Stimulated activated CD8-positive, alpha-beta memory T cell treated with anti-CD3 and anti-CD28 coated beads, Interleukin-15, amount 100 ng/mL, for 48 hours (primary cell): Measurements from ENCODE around the gene PROK2.

Experiments
- DNase-seq, 2 donors: peaks; one replicate each; pipeline ENCODE4 v3.0.0-alpha.2; 2020; ENCODE audit warnings: low read depth in 2 of 2

PROK2 gene

GRCh38 chr3:71786551-71786950, 1.6 kb upstream of the PROK2 start:
- no peak for DNase-seq

- no peak for DNase-seq
These were observed 1.2 kb upstream of the PROK2 start for GRCh38 chr3:71786217-71786549.

GRCh38 chr3:71785532-71786216, 726 bp upstream of the PROK2 start:
- no peak for DNase-seq

GRCh38 chr3:71784201-71784913, 591 bp downstream of the PROK2 start:
- DNase-seq: no peak

GRCh38 chr3:71783152-71783551, 1.8 kb downstream of the PROK2 start:
- DNase-seq: no peak

GRCh38 chr3:71780430-71780829, 4.5 kb downstream of the PROK2 start:
- no peak for DNase-seq

- no peak for DNase-seq
These were observed 5.1 kb downstream of the PROK2 start for GRCh38 chr3:71779674-71780377.

GRCh38 chr3:71778353-71778752, 6.6 kb downstream of the PROK2 start:
- no peak for DNase-seq

- DNase-seq: no peak
These were observed 8.4 kb downstream of the PROK2 start for GRCh38 chr3:71776538-71776937.

GRCh38 chr3:71771884-71772283, 13.1 kb downstream of the PROK2 start:
- DNase-seq: no peak

GRCh38 chr3:71771126-71771525, 13.8 kb downstream of the PROK2 start:
- no peak for DNase-seq

GRCh38 chr3:71763426-71763825, 21.5 kb downstream of the PROK2 start:
- no peak for DNase-seq

- no peak for DNase-seq
These were observed 24.8 kb downstream of the PROK2 start for GRCh38 chr3:71760140-71760539.

- no peak for DNase-seq
These were observed 25.5 kb downstream of the PROK2 start for GRCh38 chr3:71759401-71759800.

- DNase-seq: no peak
These were observed 26.9 kb downstream of the PROK2 start for GRCh38 chr3:71758091-71758490.

GRCh38 chr3:71754610-71755253, 30.2 kb downstream of the PROK2 start:
- DNase-seq: no peak

- no peak for DNase-seq
These were observed 31.0 kb downstream of the PROK2 start, which contains the start of gene GPR27 for GRCh38 chr3:71753701-71754609. TSS of gene GPR27 (plus strand) at chr3:71753855. CDS start at chr3:71754050, 195 bp downstream.

GRCh38 chr3:71752831-71753700, 31.9 kb downstream of the PROK2 start:
- DNase-seq: no peak

- DNase-seq: no peak
These were observed 33.3 kb downstream of the PROK2 start for GRCh38 chr3:71751602-71752001.

GRCh38 chr3:71744738-71745137, 40.2 kb downstream of the PROK2 start:
- DNase-seq: no peak
